Liver (tissue), 9 donors: ENCODE results near the gene GALNT10. TPM values are rescaled to one million over a fixed set of nuclear protein-coding genes. Genes with fewer than 3 reads are reported as not detected.

Source experiments
- DNase-seq: peaks from one replicate; pipeline ENCODE4 v3.0.0-alpha.2; 2017; ENCODE audit warnings: low spot score
- H3K27ac ChIP-seq, 2 donors: one replicate each; pipeline ENCODE4 v1.7.0; 2013; ENCODE audit warnings: inconsistent platforms in 2 of 2, low read length in 2 of 2, control low read depth in 1 of 2, low read depth in 1 of 2, mild to moderate bottlenecking in 1 of 2
- H3K27me3 ChIP-seq, 4 donors: one replicate each; pipeline versions ENCODE4 v1.6.1 to v1.7.0; 2013; ENCODE audit warnings: low read length in 3 of 4, inconsistent platforms in 1 of 4, mild to moderate bottlenecking in 1 of 4, moderate library complexity in 1 of 4; ENCODE audit not compliant: control insufficient read depth in 4 of 4, insufficient read depth in 4 of 4
- H3K36me3 ChIP-seq, 4 donors: one replicate each; pipeline versions ENCODE4 v1.6.1 to v1.7.0; 2013; ENCODE audit warnings: low read length in 3 of 4, mild to moderate bottlenecking in 3 of 4, low read depth in 1 of 4, moderate library complexity in 1 of 4; ENCODE audit not compliant: control insufficient read depth in 4 of 4, insufficient read depth in 3 of 4
- H3K4me1 ChIP-seq, 4 donors: one replicate each; pipeline versions ENCODE4 v1.6.1 to v1.7.0; 2013; ENCODE audit warnings: low read length in 3 of 4, mild to moderate bottlenecking in 3 of 4, moderate library complexity in 1 of 4; ENCODE audit not compliant: control insufficient read depth in 4 of 4, insufficient read depth in 4 of 4
- H3K4me3 ChIP-seq, 3 donors: one replicate each; pipeline versions ENCODE4 v1.6.1 to v1.7.0; 2013; ENCODE audit warnings: low read length in 3 of 3, control low read depth in 1 of 3, low read depth in 1 of 3, mild to moderate bottlenecking in 1 of 3
- H3K9ac ChIP-seq, 2 donors: one replicate each; pipeline ENCODE4 v1.7.0; 2013; ENCODE audit warnings: low read length in 2 of 2, mild to moderate bottlenecking in 2 of 2, moderate library complexity in 2 of 2, control low read depth in 1 of 2, low read depth in 1 of 2
- H3K9me3 ChIP-seq, 4 donors: one replicate each; pipeline versions ENCODE4 v1.6.1 to v1.7.0; 2013; ENCODE audit warnings: low read length in 3 of 4; ENCODE audit not compliant: control insufficient read depth in 4 of 4
- EGR1 ChIP-seq, 2 donors: IDR thresholded peaks; 2 replicates each; pipeline ENCODE4 v1.6.1; 2016 to 2018; ENCODE audit warnings: antibody characterized with exemption in 2 of 2, low read depth in 2 of 2
- FOXA1 ChIP-seq: IDR thresholded peaks from 2 replicates; pipeline ENCODE4 v1.6.1; 2016; ENCODE audit warnings: antibody characterized with exemption
- FOXA2 ChIP-seq: IDR thresholded peaks from 2 replicates; pipeline ENCODE4 v1.6.1; 2016; ENCODE audit warnings: antibody characterized with exemption
- GABPA ChIP-seq, 2 donors: IDR thresholded peaks in 1 of 2; conservative IDR thresholded peaks in 1 of 2; 2 replicates each; pipeline ENCODE4 v1.6.1; 2016; ENCODE audit warnings: antibody characterized with exemption in 2 of 2, mild to moderate bottlenecking in 1 of 2, moderate library complexity in 1 of 2
- HNF4A ChIP-seq, 2 donors: conservative IDR thresholded peaks; 2 replicates each; pipeline ENCODE4 v1.6.1; 2016; ENCODE audit warnings: antibody characterized with exemption in 2 of 2, mild to moderate bottlenecking in 2 of 2
- HNF4G ChIP-seq: IDR thresholded peaks from 2 replicates; pipeline ENCODE4 v1.6.1; 2016; ENCODE audit warnings: antibody characterized with exemption
- JUND ChIP-seq, 2 donors: IDR thresholded peaks; 2 replicates each; pipeline ENCODE4 v1.6.1; 2016; ENCODE audit warnings: antibody characterized with exemption in 2 of 2
- NR2F2 ChIP-seq: IDR thresholded peaks from 2 replicates; pipeline ENCODE4 v1.6.1; 2016; ENCODE audit warnings: antibody characterized with exemption
- RAD21 ChIP-seq, 2 donors: IDR thresholded peaks; 2 replicates each; pipeline ENCODE4 v1.6.1; 2016; ENCODE audit warnings: antibody characterized with exemption in 2 of 2, mild to moderate bottlenecking in 2 of 2
- RXRA ChIP-seq, 2 donors: IDR thresholded peaks; 2 replicates each; pipeline ENCODE4 v1.6.1; 2017 to 2018; ENCODE audit warnings: antibody characterized with exemption in 2 of 2, mild to moderate bottlenecking in 1 of 2
- SP1 ChIP-seq: IDR thresholded peaks from 2 replicates; pipeline ENCODE4 v1.6.1; 2018; ENCODE audit warnings: antibody characterized with exemption, mild to moderate bottlenecking
- TAF1 ChIP-seq: conservative IDR thresholded peaks from 2 replicates; pipeline ENCODE4 v1.6.1; 2016; ENCODE audit warnings: antibody characterized with exemption, mild to moderate bottlenecking
- YY1 ChIP-seq: IDR thresholded peaks from 2 replicates; pipeline ENCODE4 v1.6.1; 2016; ENCODE audit warnings: antibody characterized with exemption, mild to moderate bottlenecking
- WGBS: extraction: QIAGEN DNeasy Blood & Tissue Kit; methylation state at CpG from one replicate; pipeline ENCODE4 v1.1.7; 2013; 5-methylcytosine and 5-hydroxymethylcytosine counted together
- polyA plus RNA-seq, 2 donors: library from polyadenylated mRNA; stranded (reverse) in 1 of 2; unstranded in 1 of 2; fragments of 200-250 nt in 1 of 2; fragments of >200 nt in 1 of 2; fragmentation: Nextera tagmentation in 1 of 2; extraction: Ambion mirVana in 1 of 2; gene quantifications; one replicate each; pipeline versions ENCODE4 v1.2.1 to v1.2.3, GENCODE V29; 2013 to 2015
- total RNA-seq, 2 donors: library from RNA; depleted of rRNA; stranded (reverse); fragments of >200 nt; gene quantifications; one replicate each; pipeline ENCODE4 v1.2.3, GENCODE V29; 2014
- TF ChIP-seq, protein P1 (sequence below): IDR thresholded peaks from 2 replicates; pipeline ENCODE4 v1.6.1; 2016; ENCODE audit warnings: antibody characterized with exemption, mild to moderate bottlenecking
- TF ChIP-seq, protein P2 (sequence below): fragments of 150-350 bp; IDR thresholded peaks from 2 replicates; pipeline ENCODE4 v1.5.1; 2017; ENCODE audit warnings: improper control_type of control experiment, low read depth, low read length; ENCODE audit not compliant: missing input control
- TF ChIP-seq, protein P3 (sequence below): IDR thresholded peaks from 2 replicates; pipeline ENCODE4 v1.6.1; 2016; ENCODE audit warnings: antibody characterized with exemption
- TF ChIP-seq, protein P4 (sequence below): IDR thresholded peaks from 2 replicates; pipeline ENCODE4 v1.6.1; 2016; ENCODE audit warnings: antibody characterized with exemption
- TF ChIP-seq, protein P5 (sequence below): IDR thresholded peaks from 2 replicates; pipeline ENCODE4 v1.6.1; 2016; ENCODE audit warnings: antibody characterized with exemption
- donor health status: healthy.
- donor health status: healthy.
- donor health status: healthy.
- donor health status: healthy.
- donor health status: healthy.

The GALNT10 gene
- total and polyA plus RNA-seq, 4 donors: 1.1 to 17.8 (median 5.3) TPM

DNA sequence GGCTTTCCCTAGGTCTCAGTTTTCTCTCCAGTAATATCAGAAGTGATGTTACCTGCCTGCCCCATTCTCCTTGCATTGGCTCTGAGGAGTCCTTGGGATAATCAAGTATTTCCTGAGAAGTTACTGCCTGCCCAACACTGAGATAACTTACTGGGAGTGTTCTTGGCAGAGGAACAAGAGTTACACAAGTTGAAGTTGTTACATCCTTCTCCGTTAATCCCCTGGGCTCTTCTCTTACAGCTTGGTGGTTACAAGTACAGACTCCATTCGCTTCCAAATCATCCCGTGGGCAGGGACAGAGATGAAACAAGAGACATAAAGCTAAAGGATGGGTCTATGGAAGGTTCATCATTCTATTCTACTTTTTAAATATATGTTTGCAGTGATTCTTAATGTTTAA is 181.2 kb downstream of the GALNT10 start:
- 84% methylated on average over 3 of the region's 3 CpGs for WGBS
- H3K27ac ChIP-seq: no peak overlapping the region

More for the DNA sequence above, 181.2 kb downstream of the GALNT10 start:
- TF ChIP-seq GABPA (IDR thresholded peaks at IDR 0.05 in 1 of 2, conservative IDR thresholded peaks at IDR 0.05 in 1 of 2) (no peak), TAF1 (no peak), SP1 (no peak), NR2F2 (no peak), YY1 (no peak), RAD21 (IDR thresholded peaks at IDR 0.05) (no peak), EGR1 (IDR thresholded peaks at IDR 0.05; ENCODE audit: low read depth in 2 of 2) (no peak), HNF4A (conservative IDR thresholded peaks at IDR 0.05) (no peak), FOXA2 (no peak), HNF4G (no peak), RXRA (IDR thresholded peaks at IDR 0.05) (no peak), JUND (IDR thresholded peaks at IDR 0.05) (no peak), FOXA1 (no peak)
- TF ChIP-seq, protein P1, sequence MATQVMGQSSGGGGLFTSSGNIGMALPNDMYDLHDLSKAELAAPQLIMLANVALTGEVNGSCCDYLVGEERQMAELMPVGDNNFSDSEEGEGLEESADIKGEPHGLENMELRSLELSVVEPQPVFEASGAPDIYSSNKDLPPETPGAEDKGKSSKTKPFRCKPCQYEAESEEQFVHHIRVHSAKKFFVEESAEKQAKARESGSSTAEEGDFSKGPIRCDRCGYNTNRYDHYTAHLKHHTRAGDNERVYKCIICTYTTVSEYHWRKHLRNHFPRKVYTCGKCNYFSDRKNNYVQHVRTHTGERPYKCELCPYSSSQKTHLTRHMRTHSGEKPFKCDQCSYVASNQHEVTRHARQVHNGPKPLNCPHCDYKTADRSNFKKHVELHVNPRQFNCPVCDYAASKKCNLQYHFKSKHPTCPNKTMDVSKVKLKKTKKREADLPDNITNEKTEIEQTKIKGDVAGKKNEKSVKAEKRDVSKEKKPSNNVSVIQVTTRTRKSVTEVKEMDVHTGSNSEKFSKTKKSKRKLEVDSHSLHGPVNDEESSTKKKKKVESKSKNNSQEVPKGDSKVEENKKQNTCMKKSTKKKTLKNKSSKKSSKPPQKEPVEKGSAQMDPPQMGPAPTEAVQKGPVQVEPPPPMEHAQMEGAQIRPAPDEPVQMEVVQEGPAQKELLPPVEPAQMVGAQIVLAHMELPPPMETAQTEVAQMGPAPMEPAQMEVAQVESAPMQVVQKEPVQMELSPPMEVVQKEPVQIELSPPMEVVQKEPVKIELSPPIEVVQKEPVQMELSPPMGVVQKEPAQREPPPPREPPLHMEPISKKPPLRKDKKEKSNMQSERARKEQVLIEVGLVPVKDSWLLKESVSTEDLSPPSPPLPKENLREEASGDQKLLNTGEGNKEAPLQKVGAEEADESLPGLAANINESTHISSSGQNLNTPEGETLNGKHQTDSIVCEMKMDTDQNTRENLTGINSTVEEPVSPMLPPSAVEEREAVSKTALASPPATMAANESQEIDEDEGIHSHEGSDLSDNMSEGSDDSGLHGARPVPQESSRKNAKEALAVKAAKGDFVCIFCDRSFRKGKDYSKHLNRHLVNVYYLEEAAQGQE: no peak
- TF ChIP-seq, protein P2, sequence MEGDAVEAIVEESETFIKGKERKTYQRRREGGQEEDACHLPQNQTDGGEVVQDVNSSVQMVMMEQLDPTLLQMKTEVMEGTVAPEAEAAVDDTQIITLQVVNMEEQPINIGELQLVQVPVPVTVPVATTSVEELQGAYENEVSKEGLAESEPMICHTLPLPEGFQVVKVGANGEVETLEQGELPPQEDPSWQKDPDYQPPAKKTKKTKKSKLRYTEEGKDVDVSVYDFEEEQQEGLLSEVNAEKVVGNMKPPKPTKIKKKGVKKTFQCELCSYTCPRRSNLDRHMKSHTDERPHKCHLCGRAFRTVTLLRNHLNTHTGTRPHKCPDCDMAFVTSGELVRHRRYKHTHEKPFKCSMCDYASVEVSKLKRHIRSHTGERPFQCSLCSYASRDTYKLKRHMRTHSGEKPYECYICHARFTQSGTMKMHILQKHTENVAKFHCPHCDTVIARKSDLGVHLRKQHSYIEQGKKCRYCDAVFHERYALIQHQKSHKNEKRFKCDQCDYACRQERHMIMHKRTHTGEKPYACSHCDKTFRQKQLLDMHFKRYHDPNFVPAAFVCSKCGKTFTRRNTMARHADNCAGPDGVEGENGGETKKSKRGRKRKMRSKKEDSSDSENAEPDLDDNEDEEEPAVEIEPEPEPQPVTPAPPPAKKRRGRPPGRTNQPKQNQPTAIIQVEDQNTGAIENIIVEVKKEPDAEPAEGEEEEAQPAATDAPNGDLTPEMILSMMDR: no peak
- TF ChIP-seq, protein P3, sequence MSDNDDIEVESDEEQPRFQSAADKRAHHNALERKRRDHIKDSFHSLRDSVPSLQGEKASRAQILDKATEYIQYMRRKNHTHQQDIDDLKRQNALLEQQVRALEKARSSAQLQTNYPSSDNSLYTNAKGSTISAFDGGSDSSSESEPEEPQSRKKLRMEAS: no peak
- TF ChIP-seq, protein P4, sequence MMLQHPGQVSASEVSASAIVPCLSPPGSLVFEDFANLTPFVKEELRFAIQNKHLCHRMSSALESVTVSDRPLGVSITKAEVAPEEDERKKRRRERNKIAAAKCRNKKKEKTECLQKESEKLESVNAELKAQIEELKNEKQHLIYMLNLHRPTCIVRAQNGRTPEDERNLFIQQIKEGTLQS: no peak
- TF ChIP-seq, protein P5, sequence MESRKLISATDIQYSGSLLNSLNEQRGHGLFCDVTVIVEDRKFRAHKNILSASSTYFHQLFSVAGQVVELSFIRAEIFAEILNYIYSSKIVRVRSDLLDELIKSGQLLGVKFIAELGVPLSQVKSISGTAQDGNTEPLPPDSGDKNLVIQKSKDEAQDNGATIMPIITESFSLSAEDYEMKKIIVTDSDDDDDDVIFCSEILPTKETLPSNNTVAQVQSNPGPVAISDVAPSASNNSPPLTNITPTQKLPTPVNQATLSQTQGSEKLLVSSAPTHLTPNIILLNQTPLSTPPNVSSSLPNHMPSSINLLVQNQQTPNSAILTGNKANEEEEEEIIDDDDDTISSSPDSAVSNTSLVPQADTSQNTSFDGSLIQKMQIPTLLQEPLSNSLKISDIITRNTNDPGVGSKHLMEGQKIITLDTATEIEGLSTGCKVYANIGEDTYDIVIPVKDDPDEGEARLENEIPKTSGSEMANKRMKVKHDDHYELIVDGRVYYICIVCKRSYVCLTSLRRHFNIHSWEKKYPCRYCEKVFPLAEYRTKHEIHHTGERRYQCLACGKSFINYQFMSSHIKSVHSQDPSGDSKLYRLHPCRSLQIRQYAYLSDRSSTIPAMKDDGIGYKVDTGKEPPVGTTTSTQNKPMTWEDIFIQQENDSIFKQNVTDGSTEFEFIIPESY: no peak
- DNase-seq: no peak
- H3K9ac ChIP-seq: no peak overlapping the region
- H3K27me3 ChIP-seq: no peaks in the 10 kb centered on the region
- no peaks in the 10 kb centered on the region for H3K9me3 ChIP-seq
- H3K4me1 ChIP-seq: no peaks in the 10 kb centered on the region
- peaks cover 0 to 7% (median 0%) of the 10 kb centered on the region in 4 donors for H3K36me3 ChIP-seq
- H3K4me3 ChIP-seq: no peak overlapping the region
